NCI-H345 (cell line): ENCODE data around the gene FHL1.

Experiments used
- DNase-seq: peaks from one replicate; lab custom pipeline; 2025; lab: John Stamatoyannopoulos, UW

FHL1 gene

DNA sequence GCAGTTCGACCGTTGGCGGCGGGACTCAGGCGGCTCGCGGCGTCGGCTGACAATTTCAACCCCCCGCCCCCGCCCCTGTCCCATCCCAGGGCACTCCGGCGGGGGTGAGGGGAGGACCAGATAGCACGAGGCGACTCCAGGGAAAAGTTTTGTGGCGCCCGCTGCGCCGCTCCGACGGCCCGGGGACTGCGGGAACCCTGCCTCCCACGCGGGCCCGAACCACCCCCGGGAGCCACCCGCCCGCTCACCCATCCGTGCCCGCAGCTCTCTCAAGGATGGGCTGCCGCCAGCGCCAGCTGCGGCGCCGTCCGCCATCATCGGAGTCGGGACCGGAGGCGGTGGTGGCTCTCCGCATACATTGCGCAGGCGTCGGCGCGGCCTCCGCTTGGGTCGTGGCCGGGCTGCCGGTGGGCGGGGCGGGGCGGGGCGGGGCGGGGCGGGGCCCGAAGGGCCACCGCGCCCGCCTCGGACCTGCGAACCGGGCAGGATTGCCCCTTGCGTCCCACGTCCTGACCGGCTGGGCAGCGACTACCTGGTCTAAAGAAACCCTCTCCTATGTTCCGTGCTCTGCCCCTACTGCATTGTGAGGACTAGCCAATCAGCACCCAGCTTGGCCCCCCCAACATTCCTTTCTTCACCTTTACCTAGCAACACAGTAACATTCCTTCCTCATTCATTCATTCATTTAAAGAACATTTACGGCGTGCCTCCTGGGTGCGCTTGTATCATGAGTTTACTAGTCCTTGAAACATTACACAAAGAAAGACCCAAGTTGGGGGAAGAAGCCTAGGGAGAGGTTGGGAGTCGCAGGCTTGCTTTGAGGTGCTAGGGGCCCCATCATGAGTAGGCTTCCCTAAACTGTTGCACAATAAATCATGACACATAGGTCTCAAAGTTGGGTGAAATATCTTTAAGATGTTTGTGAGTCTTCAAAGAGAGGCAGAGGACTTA, 104.0 kb downstream of the FHL1 start, which contains the start of gene MAP7D3:
MAP7D3 (minus strand) TSS at position 360 of the 951 bp plus-strand sequence; CDS start at position 318, 42 bp downstream.
- no peak for DNase-seq

DNA sequence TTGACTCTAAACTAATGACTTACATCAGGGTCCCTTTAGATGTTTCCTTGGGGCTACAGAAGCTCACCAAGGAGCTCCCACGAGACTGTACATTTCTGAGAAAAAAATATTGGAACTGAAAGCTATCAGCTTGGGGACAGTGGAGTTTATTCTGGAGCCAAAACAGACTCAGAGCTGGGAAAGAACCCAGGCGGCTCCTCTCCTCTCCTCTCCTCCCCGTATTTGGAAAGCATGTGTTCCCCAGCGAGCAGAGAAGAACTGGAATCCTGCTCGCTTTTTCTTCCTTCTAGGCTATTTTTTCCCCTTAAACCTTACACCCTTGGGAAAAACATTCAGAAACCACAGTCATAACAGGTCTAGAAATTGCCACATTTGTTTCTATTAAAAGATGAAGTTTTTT, 108.2 kb downstream of the FHL1 start:
- no peak for DNase-seq

DNA sequence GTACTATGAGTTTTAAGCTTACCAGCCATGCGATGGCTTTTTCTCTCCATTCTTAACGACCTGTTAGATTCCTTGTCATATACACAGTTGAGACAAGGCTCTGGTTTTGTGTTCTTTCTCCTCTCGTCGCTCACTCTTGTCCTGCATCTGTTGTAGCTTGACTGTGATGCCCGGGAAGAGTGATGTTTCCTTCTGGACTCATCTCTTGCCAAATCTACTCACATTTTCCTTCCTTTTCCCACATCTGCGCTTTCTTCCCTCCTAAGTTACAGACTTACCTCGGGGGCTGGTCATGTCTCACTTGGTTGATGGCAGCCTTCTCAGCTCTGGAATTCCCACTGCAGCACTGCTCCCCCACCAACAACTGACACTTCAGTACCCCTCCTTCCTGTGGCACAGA, 108.7 kb downstream of the FHL1 start:
- no peak for DNase-seq

DNA sequence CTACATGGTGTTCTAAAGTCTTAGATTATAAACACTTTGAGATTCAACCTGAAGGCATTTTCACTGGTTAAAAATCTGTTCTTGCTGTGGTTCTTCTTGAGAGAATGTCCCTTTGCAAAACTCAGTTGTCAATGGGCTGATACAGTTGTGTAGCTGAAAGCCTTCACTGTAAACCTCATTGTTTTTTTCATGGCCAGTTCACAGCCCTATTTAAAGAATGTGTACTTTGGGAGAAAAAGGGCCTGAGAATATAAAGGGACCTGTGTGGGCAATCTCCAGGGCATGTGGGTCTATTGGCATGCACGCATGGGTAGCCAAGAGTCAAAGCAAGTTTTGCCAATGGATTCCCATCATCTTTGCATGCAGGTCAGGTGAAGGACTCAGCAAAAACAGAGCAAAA, 111.6 kb downstream of the FHL1 start:
- no peak for DNase-seq

DNA sequence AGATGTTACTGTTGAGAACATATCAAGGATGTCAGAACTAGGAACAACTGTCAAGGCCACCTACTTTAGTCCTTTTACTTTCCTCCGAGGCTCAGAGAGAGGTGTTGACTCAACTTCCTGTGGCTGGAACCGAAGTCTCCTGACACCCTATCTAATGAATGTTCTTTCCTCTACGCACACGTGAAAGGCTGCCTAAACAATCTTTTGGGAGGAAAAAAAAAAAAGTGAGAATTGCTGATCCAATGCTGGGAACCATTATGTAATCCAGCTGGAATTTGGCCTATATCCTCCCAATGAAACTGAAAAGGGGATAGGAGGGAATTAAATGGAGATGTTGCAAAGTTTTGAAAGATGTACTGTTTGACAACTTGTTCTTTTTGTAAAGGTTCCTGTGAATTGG, 112.2 kb downstream of the FHL1 start:
- no peak for DNase-seq

DNA sequence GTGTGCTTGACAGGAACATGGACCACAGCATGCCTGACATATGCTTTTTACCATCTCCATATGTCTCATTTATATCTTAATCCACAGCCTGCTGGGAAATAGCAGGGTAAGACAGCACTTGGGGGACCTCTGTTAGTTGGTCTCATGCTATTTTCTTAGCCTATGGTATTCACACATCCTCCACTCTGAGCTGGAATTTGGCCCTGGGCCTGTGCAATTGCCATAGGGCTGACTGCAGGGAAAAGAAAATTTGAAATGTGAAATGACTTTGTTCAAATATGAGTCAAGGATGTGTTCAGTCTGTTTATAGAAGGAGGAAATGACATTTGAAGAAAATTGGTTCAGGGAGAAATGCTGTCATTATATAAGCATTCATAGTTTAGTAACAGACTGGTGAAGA, 113.4 kb downstream of the FHL1 start:
- no peak for DNase-seq
